NOMO-1 treated with dmso at 0.1 percent for 144 hours (cell line): Measurements from ENCODE around the gene KRT81.
"Not testable (repeated sequence)": the region's sequence is repeated elsewhere in the genome, so short reads cannot be mapped to it uniquely, and the experiment has no call there.

Source experiments
- DNase-seq: peaks from one replicate; lab custom pipeline; 2025; ENCODE audit not compliant: unreplicated experiment; lab: John Stamatoyannopoulos, UW

The KRT81 gene

DNA sequence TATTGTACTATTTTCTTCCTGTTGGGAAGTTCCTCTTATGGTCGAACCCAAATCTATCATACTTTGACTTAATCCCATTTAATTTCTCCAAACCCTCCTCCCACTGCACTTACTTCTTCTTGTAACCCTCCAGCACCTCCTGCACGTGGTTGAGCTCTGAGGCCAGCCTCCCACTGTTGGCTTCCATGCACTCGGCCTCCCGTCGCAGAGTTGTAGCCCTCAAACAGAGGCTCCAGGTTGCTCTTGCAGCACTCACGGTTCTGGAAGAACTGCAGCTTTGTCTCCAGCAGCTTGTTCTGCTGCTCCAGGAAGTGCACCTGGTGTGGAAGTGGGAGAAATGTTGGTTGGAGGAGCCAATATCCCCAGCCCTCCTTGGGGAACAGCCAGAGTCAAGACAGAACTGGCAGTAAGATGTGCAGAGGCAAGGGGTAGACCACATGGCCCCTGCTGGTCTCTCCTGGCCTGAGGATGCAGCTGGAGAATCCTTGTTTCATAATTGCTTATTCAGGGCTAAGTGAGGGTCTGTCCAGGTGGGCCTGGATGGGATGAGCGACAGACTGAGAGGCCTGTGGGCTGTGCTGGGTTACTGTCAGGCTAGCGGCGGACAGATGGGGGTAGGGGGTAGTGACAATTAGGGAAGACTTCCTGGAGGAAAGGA lies 35.3 kb downstream of the KRT81 start:
- no peak for DNase-seq

- DNase-seq = no peak
These were observed 36.2 kb downstream of the KRT81 start for GRCh38 chr12:52254965-52255751.

- no peak for DNase-seq
These were observed 37.0 kb downstream of the KRT81 start for GRCh38 chr12:52254180-52254964.

DNA sequence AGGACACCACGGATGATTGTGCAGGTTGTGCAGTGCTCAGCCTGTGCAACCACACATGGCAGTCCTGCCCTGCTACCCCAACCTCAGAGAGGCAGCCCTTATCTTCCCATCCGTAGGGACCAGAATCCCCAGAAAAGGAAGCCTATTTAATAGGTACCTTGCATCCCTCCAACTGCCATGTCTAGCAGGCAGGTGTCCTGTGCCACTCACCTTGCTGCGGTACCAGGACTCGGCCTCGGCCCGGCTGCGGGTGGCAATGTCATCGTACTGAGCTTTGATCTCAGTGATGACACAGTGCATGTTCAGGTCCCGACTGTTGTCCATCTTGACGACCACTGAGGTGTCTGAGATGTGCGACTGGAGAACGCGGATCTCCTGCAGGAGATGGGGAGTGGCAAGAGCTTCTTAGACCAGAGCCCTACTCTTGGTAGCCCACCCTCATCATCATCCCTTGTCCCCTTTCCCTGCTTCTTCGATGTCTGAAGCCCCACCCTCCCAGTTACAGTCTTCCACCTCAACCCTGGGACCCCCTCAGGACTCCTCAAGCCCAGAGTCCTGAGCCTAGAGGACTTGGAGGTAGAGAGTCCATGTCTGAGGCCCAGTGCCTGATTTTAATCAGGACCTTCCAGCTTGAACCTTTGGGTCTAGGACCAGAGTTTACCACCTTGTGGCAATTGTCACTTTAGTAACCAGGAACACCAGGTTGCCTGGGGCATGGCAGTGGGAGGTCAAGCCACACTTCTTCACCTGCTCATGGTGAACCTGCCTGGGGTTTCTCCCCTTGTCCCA lies 37.7 kb downstream of the KRT81 start:
- no peak for DNase-seq

DNA sequence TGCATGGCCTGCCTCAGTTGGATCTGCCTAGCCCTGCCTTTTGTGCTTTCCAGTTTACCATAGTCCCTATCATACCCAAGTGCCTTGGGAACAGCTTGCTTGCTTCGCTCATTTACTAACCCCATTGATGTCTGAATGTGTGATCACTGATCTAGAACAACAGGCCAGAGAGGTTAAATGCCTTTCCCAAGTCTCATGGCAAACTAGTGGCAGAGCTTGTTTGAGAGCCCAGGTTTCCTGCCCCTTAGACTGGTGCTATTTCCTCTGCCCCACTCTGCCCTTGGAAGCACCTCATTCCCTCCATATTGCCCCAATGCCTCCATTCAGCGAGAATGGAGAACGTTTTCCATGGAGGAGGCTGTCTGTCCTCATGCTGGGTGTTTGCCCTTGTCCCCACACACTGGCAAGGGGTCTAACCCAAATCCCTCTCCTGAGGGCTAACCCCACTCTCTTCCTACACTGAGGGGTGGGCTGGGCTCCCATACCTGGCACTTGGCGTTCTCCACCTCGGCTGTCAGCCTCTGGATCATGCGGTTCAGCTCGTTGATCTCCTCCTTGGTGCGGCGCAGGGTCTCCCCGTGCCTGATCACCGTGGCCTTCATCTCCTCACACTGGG lies 38.5 kb downstream of the KRT81 start:
- no peak for DNase-seq

- not testable (repeated sequence) for DNase-seq
These were observed 39.1 kb downstream of the KRT81 start for GRCh38 chr12:52252175-52252615.

DNA sequence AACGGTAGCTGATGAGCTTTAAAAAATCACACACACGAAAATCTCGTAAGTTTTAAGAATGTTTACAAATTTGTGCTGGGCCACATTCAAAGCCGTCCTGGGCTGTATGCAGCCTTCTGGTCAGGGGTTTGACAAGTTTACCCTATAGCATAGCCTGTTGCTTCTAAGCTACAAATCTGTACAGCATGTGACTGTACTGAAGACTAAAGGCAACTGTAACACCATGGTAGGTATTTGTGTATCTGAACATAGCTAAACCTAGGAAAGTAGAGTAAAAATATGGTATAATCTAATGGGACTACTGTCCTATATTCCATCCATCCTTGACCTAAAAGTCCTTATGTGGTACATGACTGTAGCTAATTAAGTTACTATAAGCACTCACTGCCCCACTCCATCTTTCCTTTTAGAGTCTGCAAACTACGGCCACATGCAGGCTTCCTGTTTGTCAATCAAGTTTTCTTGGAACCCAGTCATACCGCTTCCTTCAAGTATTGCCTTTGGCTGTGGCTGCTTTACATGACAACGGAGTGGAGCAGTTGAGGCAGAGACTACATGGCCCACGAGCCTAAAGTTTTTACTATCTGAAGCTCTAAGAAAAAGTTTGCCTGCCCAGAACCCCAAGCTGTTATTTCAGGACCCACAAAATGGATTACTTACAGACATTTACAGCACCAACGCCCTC lies 39.8 kb downstream of the KRT81 start:
- no peak for DNase-seq

DNA sequence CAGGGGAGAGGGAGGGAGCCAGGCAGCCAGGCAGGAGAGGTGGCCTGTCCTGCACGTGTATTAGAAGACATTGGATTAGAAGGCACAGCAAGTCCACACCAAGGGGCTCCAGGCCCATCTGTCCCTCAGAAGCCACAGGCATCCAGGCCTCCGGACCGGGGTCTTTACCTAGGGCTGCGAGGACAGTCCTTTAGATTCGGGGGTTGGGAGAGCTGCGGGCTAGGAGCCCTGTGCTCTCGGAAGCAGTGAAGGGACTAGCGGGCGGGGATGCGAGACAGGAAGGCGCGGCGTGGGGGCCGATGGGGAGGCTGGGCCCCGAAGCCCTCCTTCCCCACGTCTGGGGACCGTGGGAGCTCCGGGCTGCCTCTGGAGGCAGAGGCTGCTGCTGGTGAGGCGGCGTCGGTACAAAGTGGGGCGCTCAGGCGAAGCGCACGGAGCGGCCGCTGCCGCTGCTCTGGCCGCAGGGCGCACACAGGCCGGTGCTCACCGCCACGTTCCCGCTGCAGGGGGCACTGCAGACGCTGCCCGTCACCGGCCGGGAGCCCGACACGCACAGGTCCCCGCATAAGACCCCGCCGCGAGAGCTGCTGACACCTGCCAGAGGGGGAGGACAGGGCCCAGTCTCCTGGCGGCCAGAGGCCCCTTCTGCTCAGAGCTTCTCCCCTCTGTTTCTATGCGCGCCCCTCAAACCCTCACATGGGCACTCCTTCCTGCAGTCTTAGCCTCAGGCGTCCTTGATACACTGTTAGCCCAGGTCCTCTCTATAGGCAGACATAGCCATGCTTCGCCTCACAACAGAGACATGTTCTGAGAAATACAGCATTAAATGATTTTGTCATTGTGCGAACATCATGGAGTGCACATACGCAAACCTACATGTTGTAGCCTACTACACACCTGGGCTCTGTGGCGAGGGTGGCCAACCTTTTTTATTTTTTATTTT lies 41.0 kb downstream of the KRT81 start:
- DNase-seq = no peak

- no peak for DNase-seq
These were observed 41.8 kb downstream of the KRT81 start for GRCh38 chr12:52249511-52250047.

GRCh38 chr12:52248541-52249461 lies 42.5 kb downstream of the KRT81 start:
- DNase-seq = no peak

DNA sequence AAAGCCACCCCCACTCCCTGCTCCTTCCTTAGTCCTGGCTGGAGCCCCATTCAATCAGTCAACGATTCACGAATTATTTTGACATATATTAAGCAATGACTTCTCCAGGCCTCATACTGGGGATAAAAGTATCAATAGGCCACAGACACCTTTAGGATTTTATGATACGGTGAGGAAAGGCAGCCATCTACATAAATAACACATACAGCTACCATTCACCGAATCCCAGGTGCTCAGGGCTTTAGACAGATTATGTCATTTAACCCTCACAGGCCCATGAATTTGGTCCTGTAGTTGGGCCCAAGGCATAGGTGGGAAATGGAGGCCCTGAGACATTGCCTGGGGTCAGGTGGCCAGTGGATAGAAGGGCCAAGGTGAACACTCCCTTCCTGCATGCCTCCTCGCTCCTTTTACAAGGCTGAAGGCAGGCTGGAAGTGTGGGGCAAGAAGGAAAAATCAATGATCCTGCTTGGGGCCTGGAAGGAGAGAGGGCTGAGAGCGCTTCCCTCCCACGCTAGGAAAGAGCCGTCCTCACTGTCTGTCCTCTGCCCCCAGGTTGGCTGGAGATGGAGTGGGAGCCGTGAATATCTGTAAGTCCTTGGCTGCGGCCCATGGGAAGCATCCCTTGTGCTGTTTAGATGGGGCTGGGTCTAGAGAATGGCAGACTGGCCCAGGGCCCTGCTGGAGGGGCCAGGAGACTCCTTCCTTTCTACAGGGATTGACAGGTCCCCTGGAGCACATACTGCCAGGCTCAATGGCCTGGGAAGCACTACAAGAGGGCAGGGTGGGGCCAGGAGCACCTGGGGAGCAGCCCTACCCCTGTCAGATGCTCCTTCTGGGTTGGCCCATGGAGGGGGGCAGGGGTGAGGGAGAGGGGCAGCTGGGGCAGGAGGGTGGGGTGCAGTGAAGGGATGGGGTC lies 43.5 kb downstream of the KRT81 start:
- DNase-seq = no peak

- no peak for DNase-seq
These were observed 44.4 kb downstream of the KRT81 start for GRCh38 chr12:52246720-52247621.

- no peak for DNase-seq
These were observed 45.3 kb downstream of the KRT81 start for GRCh38 chr12:52245962-52246569.

GRCh38 chr12:52245259-52245961 lies 45.9 kb downstream of the KRT81 start:
- DNase-seq = no peak
